ENCODE results near the gene ST3GAL4.

GRCh38 chr11:126393143-126393542, 37.7 kb downstream of the ST3GAL4 start:
- TF ChIP-seq TAF1 (IDR thresholded peaks at IDR 0.05; ENCODE audit: borderline replicate concordance, insufficient read depth, low read length) (no peak), REST (IDR thresholded peaks at IDR 0.05; ENCODE audit: insufficient read depth in 1 of 2, low read depth in 2 of 2, low read length in 2 of 2) (no peak), FOXP2 (optimal IDR thresholded peaks at IDR 0.05; ENCODE audit: borderline replicate concordance, extremely low read depth, extremely low read length, insufficient read depth) (no peak), SIN3A (IDR thresholded peaks at IDR 0.05; ENCODE audit: borderline replicate concordance, insufficient read depth, low read length) (no peak), POLR2AphosphoS5 (IDR thresholded peaks at IDR 0.05; ENCODE audit: low read depth, low read length) (no peak)

Data from PFSK-1 (cell line).